ENCODE results near the gene SERINC5. TPM values are rescaled to one million over a fixed set of nuclear protein-coding genes. Genes with fewer than 3 reads are reported as not detected.
A peak's percentile ranks its signal among the peaks of the same experiment; 100 is the strongest.

SERINC5 gene
- total RNA-seq, 4 donors from 2014 or later, result 22.6 to 26.9 (median 24.8) TPM

- intact Hi-C loops (cut with DNase I), result no loop called here
- DNase-seq, result no peak
Measured at GRCh38 chr5:80192507-80193241, 63.2 kb downstream of the SERINC5 start.

DNA sequence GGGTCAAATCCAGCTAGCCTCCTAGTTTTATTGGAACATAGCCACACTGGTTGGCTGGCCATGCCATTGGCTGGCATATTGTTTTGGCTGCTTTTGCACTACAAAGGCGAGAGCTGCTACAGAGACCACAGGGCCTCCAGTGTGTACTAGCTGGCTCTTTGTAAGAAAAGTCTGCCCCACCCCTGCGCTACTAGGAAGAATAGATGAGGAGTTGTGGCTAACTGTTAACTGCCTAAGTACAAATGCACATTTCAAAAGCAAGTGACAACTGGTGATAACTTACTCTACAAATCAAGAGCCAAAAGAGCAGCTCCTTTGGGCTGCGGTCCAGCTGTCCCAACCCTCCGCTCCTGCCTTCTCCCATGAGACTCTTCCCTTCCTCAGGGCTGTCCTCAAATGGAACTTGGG, 63.9 kb downstream of the SERINC5 start:
- peak overlapping the region; percentile 86 to 98 (median 98) for H3K27ac ChIP-seq
- no peak overlapping the region for H3K4me3 ChIP-seq (replicated peaks in 1 of 3)
- no peak for TF ChIP-seq CTCF (IDR thresholded peaks at IDR 0.05)
- no peak for TF ChIP-seq POLR2A (IDR thresholded peaks at IDR 0.05)
- WGBS, 2 donors, result 68 to 74% methylated on average over 4 of the region's 4 CpGs
- H3K27me3 ChIP-seq, result no peaks in the 10 kb centered on the region
- H3K4me1 ChIP-seq, result peaks cover 43 to 67% of the 10 kb centered on the region in 2 donors
- no peaks in the 10 kb centered on the region for H3K36me3 ChIP-seq
- peak in 1 of 2 donors; percentile 32 for DNase-seq
- H3K9me3 ChIP-seq, result no peaks in the 10 kb centered on the region
- intact Hi-C loops (cut with DNase I), result no loop called here

More at GRCh38 chr5:80192507-80193241, 63.2 kb downstream of the SERINC5 start:
- Histone ChIP-seq H3K36me3 (no peaks in the 10 kb centered on the region), H3K9me3 (no peaks in the 10 kb centered on the region), H3K4me3 (replicated peaks in 1 of 3) (no peak overlapping the region), H3K27me3 (no peaks in the 10 kb centered on the region), H3K27ac (peak overlapping the region; percentile 86 to 98 (median 98)), H3K4me1 (peaks cover 36 to 60% of the 10 kb centered on the region in 2 donors)
- WGBS, 2 donors, result 63 to 70% methylated on average over 11 of the region's 11 CpGs
- TF ChIP-seq POLR2A (IDR thresholded peaks at IDR 0.05), result no peak
- no peak for TF ChIP-seq CTCF (IDR thresholded peaks at IDR 0.05)

- Histone ChIP-seq H3K27me3 (no peaks in the 10 kb centered on the region), H3K9me3 (no peaks in the 10 kb centered on the region), H3K4me3 (replicated peaks in 1 of 3) (no peak overlapping the region), H3K27ac (peak overlapping the region; percentile 86 to 98 (median 98)), H3K4me1 (peaks cover 49 to 73% of the 10 kb centered on the region in 2 donors), H3K36me3 (no peaks in the 10 kb centered on the region)
- TF ChIP-seq CTCF (IDR thresholded peaks at IDR 0.05) (no peak), POLR2A (IDR thresholded peaks at IDR 0.05) (no peak)
- 21 to 29% methylated on average over 4 of the region's 4 CpGs for WGBS, 2 donors
- DNase-seq, result peak; percentile 83 to 84
- intact Hi-C loops (cut with DNase I), result no loop called here
Measured at GRCh38 chr5:80191397-80191796, 64.5 kb downstream of the SERINC5 start.

DNA sequence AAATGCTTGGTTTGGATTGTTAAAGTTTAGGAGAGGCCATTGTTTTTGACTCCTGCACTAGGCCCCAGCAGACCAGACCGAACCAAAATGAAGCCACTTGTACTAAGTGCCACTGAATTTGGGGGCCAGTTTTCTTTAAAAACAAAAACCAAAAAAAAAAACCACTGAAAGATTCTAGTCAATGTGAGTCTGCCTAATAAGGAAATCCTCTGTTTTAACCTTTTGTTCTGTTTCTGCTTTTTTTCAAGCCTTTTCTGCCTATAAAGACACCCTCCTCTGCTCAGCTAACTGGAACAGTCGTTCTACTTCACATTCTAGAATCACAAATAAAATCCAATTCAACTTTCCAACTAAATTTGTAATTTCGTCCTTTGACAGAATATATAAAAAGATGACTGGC, 64.9 kb downstream of the SERINC5 start:
- Histone ChIP-seq H3K36me3 (no peaks in the 10 kb centered on the region), H3K27me3 (no peaks in the 10 kb centered on the region), H3K9me3 (no peaks in the 10 kb centered on the region), H3K4me3 (replicated peaks in 1 of 3) (no peak overlapping the region), H3K27ac (peak overlapping the region; percentile 86 to 98 (median 98)), H3K4me1 (peaks cover 53 to 74% of the 10 kb centered on the region in 2 donors)
- TF ChIP-seq POLR2A (IDR thresholded peaks at IDR 0.05), result peak in 1 of 2 donors; percentile 14
- TF ChIP-seq CTCF (IDR thresholded peaks at IDR 0.05), result no peak
- intact Hi-C loops (cut with DNase I), result no loop called here
- WGBS, 2 donors, result 23 to 28% methylated on average over 3 of the region's 3 CpGs
- peak; percentile 35 to 39 for DNase-seq

GRCh38 chr5:80189701-80190100, 66.1 kb downstream of the SERINC5 start:
- WGBS, 2 donors, result 87 to 94% methylated on average over 2 to 3 of the region's 3 CpGs
- no peaks in the 10 kb centered on the region for H3K9me3 ChIP-seq
- H3K27me3 ChIP-seq, result no peaks in the 10 kb centered on the region
- no peak overlapping the region for H3K4me3 ChIP-seq (replicated peaks in 1 of 3)
- no peaks in the 10 kb centered on the region for H3K36me3 ChIP-seq
- H3K27ac ChIP-seq, result peak overlapping the region; percentile 86 to 98 (median 98)
- intact Hi-C loops (cut with DNase I), result no loop called here
- peaks cover 53 to 74% of the 10 kb centered on the region in 2 donors for H3K4me1 ChIP-seq
- TF ChIP-seq POLR2A (IDR thresholded peaks at IDR 0.05), result no peak
- no peak for TF ChIP-seq CTCF (IDR thresholded peaks at IDR 0.05)
- DNase-seq, result no peak

Measured in thyroid gland (tissue), 4 donors.